HepG2 (cell line): ENCODE results near the gene PRKACA. TPM values are rescaled to one million over a fixed set of nuclear protein-coding genes. Genes with fewer than 3 reads are reported as not detected.

Experiments
- ATAC-seq: fragments of 200-7000 bp; cut with Tn5 transposase; 3 replicates; pipeline ENCODE4 v1.9.1; 2020; ENCODE audit warnings: mild to moderate bottlenecking, moderate library complexity
- BruUV-seq: library from RNA; stranded (reverse); fragments of 400-500 nt; replicated peaks from 2 replicates; lab custom pipeline; 2021; lab: Mats Ljungman, UMichigan
- CTCF ChIA-PET: fragments of 300-600 bp; formaldehyde crosslinking; extraction: SDS; loops from one replicate; lab custom pipeline; 2021; ENCODE audit warnings: low total read pairs, inconsistent platforms, low intra/inter-chr PET ratio; lab: Yijun Ruan, JAX
- POLR2A ChIA-PET: fragments of 350-600 bp; sonication (Branson Sonifier 250); formaldehyde crosslinking; loops from one replicate; lab custom pipeline; 2020; ENCODE audit warnings: antibody characterized with exemption, inconsistent platforms; lab: Yijun Ruan, JAX
- DNase-seq: peaks from one replicate; pipeline ENCODE4 v3.0.0-alpha.2; 2015; ENCODE audit warnings: low spot score
- FAIRE-seq: peaks from 3 replicates; lab custom pipeline; 2011; peaks lifted over from hg19 to GRCh38; lab: Jason Lieb, UNC
- H2AFZ ChIP-seq: one replicate; pipeline ENCODE4 v1.6.1; 2011; ENCODE audit warnings: low read length, inconsistent platforms
- H3K27ac ChIP-seq: fragments of 300-600 bp; 3 replicates; pipeline ENCODE4 v1.8.0; 2011; ENCODE audit warnings: mixed run types, mild to moderate bottlenecking, mixed read lengths, low read length, inconsistent platforms; ENCODE audit not compliant: insufficient read depth; ENCODE audit errors: extremely low read length
- H3K27me3 ChIP-seq, 2 experiments: fragments of 200-600 bp in 1 of 2; 2 replicates in 1 of 2; 3 replicates in 1 of 2; pipeline versions ENCODE4 v1.6.0 to v1.8.0; 2011; ENCODE audit warnings: low read length in 2 of 2, mild to moderate bottlenecking in 2 of 2, moderate library complexity in 2 of 2, inconsistent platforms in 1 of 2; ENCODE audit not compliant: insufficient read depth in 2 of 2, control insufficient read depth in 1 of 2
- H3K36me3 ChIP-seq, 2 experiments: fragments of 200-600 bp in 1 of 2; replicated peaks in 1 of 2; 2 replicates in 1 of 2; 3 replicates in 1 of 2; pipeline versions ENCODE4 v1.5.1 to v1.8.0; 2011; ENCODE audit warnings: low read length in 2 of 2, inconsistent platforms in 1 of 2; ENCODE audit not compliant: insufficient read depth in 2 of 2, control insufficient read depth in 1 of 2
- H3K4me1 ChIP-seq: 2 replicates; pipeline ENCODE4 v1.5.1; 2012; ENCODE audit warnings: low read length, inconsistent platforms; ENCODE audit not compliant: insufficient read depth
- H3K4me2 ChIP-seq: 2 replicates; pipeline ENCODE4 v1.6.0; 2011; ENCODE audit warnings: low read depth, low read length, inconsistent platforms
- H3K4me3 ChIP-seq, 3 experiments: fragments of 200-600 bp in 1 of 3; sonication (generic), shearing (Covaris generic) in 1 of 3; replicated peaks in 1 of 3; 2 replicates each; pipeline ENCODE4 v1.5.1; 2011 to 2016; ENCODE audit warnings: low read length in 3 of 3, inconsistent platforms in 2 of 3, low read depth in 2 of 3, mild to moderate bottlenecking in 2 of 3, control low read depth in 1 of 3, mixed read lengths in 1 of 3; ENCODE audit not compliant: insufficient read depth in 1 of 3
- H3K79me2 ChIP-seq: one replicate; pipeline ENCODE4 v1.6.1; 2011; ENCODE audit warnings: low read length, inconsistent platforms; ENCODE audit not compliant: insufficient read depth
- H3K9ac ChIP-seq: 2 replicates; pipeline ENCODE4 v1.6.0; 2011; ENCODE audit warnings: mild to moderate bottlenecking, low read depth, low read length, inconsistent platforms; ENCODE audit not compliant: insufficient read depth
- H3K9me3 ChIP-seq: 2 replicates; pipeline ENCODE4 v1.5.1; 2012; ENCODE audit warnings: mild to moderate bottlenecking, low read length
- H4K20me1 ChIP-seq: 2 replicates; pipeline ENCODE4 v1.6.0; 2011; ENCODE audit warnings: inconsistent platforms, mild to moderate bottlenecking, low read length, moderate library complexity; ENCODE audit not compliant: insufficient read depth
- ARNT ChIP-seq: fragments of 450-650 bp; IDR thresholded peaks from 2 replicates; pipeline ENCODE4 v1.6.1; 2017
- ARNT2 ChIP-seq: sonication (generic); formaldehyde crosslinking; IDR thresholded peaks from 2 replicates; pipeline ENCODE4 v1.8.0; 2022; ENCODE audit warnings: mild to moderate bottlenecking, low read depth, missing genetic modification reagents, moderate library complexity
- GTF2F1 ChIP-seq: fragments of 150-350 bp; IDR thresholded peaks from 2 replicates; pipeline ENCODE4 v1.6.1; 2014; ENCODE audit warnings: low read length
- MATR3 ChIP-seq: sonication (generic); formaldehyde crosslinking; IDR thresholded peaks from 2 replicates; pipeline ENCODE4 v1.4.0; 2020; ENCODE audit warnings: missing genetic modification reagents
- MLLT10 ChIP-seq: sonication (generic); formaldehyde crosslinking; IDR thresholded peaks from 2 replicates; pipeline ENCODE4 v1.4.0; 2020; ENCODE audit warnings: missing genetic modification reagents
- NKX3-1 ChIP-seq: sonication (generic); formaldehyde crosslinking; IDR thresholded peaks from 2 replicates; pipeline ENCODE4 v1.5.0; 2020; ENCODE audit warnings: missing genetic modification reagents
- RBM22 ChIP-seq: fragments of 200-400 bp; formaldehyde crosslinking; optimal IDR thresholded peaks from 2 replicates; pipeline ENCODE3; 2017; ENCODE audit warnings: mild to moderate bottlenecking, low read length, moderate library complexity
- SMARCC2 ChIP-seq: fragments of 450-650 bp; IDR thresholded peaks from 2 replicates; pipeline ENCODE4 v1.6.1; 2017; ENCODE audit warnings: antibody characterized with exemption, mild to moderate bottlenecking
- STAT5B ChIP-seq: sonication (generic); formaldehyde crosslinking; IDR thresholded peaks from 2 replicates; pipeline ENCODE4 v1.4.0; 2020; ENCODE audit warnings: missing genetic modification reagents
- YEATS2 ChIP-seq: sonication (generic); formaldehyde crosslinking; IDR thresholded peaks from 2 replicates; pipeline ENCODE4 v1.4.0; 2020; ENCODE audit warnings: missing genetic modification reagents, borderline replicate concordance
- ZMYM3 ChIP-seq: sonication (generic); formaldehyde crosslinking; IDR thresholded peaks from 2 replicates; pipeline ENCODE4 v1.5.1; 2020; ENCODE audit warnings: mild to moderate bottlenecking, missing genetic modification reagents
- ZNF274 ChIP-seq: sonication (generic); formaldehyde crosslinking; IDR thresholded peaks from 2 replicates; pipeline ENCODE4 v1.5.1; 2020; ENCODE audit warnings: mild to moderate bottlenecking, missing genetic modification reagents
- ZNF576 ChIP-seq: sonication (generic); formaldehyde crosslinking; IDR thresholded peaks from 2 replicates; pipeline ENCODE4 v1.4.0; 2020; ENCODE audit warnings: mild to moderate bottlenecking, missing genetic modification reagents
- ZNF619 ChIP-seq: sonication (generic); formaldehyde crosslinking; IDR thresholded peaks from 2 replicates; pipeline ENCODE4 v1.4.0; 2020; ENCODE audit warnings: mild to moderate bottlenecking, missing genetic modification reagents
- WGBS: methylation state at CpG from one replicate; pipeline ENCODE4 v1.1.6; 2017; ENCODE audit warnings: low lambda C conversion rate; 5-methylcytosine and 5-hydroxymethylcytosine counted together
- in situ Hi-C: cut with HindIII; loops from 2 replicates; pipeline ENCODE4 v1.10.0; 2017; ENCODE audit warnings: low pct_unique_long_range_greater_than_20kb; ENCODE audit not compliant: extremely low pct_ligation_motif_present
- intact Hi-C: fragments of 100-400 bp; cut with micrococcal nuclease; formaldehyde crosslinking; loops from one replicate; pipeline ENCODE4 v1.10.0; 2022; ENCODE audit not compliant: unreplicated experiment
- polyA plus RNA-seq, 8 experiments: library from polyadenylated mRNA; depleted of rRNA in 3 of 8; stranded (reverse) in 7 of 8; unstranded in 1 of 8; fragments of >200 nt; fragmentation: Illumina TruSeq in 4 of 8; extraction: Trizol in 4 of 8; gene quantifications; 2 replicates each; pipeline versions ENCODE4 v1.2.1 to v1.2.3, GENCODE V29; 2011 to 2016; ENCODE audit warnings: low read depth in 4 of 8, missing spikeins in 1 of 8, mixed read lengths in 1 of 8; ENCODE audit not compliant: insufficient read depth in 1 of 8
- total RNA-seq, 5 experiments: library from RNA; depleted of rRNA; stranded (reverse); fragments of >200 nt; fragmentation: Illumina TruSeq; extraction: Trizol; gene quantifications; 2 replicates each; pipeline ENCODE4 v1.2.3, GENCODE V29; 2016; ENCODE audit warnings: low read depth in 1 of 5
- TF ChIP-seq, protein P1 (sequence below): sonication (generic); formaldehyde crosslinking; IDR thresholded peaks from 2 replicates; pipeline ENCODE4 v1.8.0; 2022; ENCODE audit warnings: mild to moderate bottlenecking, missing genetic modification reagents, moderate library complexity
- TF ChIP-seq, protein P2 (sequence below): sonication (generic); formaldehyde crosslinking; IDR thresholded peaks from 2 replicates; pipeline ENCODE4 v1.8.0; 2022; ENCODE audit warnings: mild to moderate bottlenecking, missing genetic modification reagents; ENCODE audit not compliant: insufficient replicate concordance

Gene PRKACA
- total and polyA plus RNA-seq, 2 of the 13 experiments (the other 11 are each of a cell fraction or from before 2014, with no cell fraction given), result 11.0 to 18.2 TPM

DNA sequence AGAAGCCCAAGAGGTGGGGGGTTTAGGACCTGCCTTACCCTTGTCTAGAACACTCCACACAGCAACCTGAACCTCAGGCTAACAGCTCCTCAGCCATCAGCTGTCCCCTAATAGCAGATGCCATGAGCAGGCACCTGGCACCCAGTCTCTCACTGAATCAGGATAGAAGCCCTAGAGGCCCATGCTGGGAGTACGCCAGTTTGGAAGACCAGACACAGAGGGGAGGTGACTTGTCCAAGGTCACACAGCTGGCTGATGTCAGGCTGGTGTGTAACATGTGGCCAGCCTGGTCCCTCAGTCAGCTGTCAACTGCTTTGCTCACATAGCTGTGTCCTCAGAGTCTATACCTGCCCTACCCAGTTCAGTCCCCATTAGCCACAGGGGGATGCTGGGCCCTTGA, 14.3 kb downstream of the PRKACA start:
- ChIA-PET CTCF (no interaction called here), POLR2A (interaction anchor here (0.6 kb wide), 1 partner anchor 1018 kb away, joined by 3 read pairs; no protein-coding TSS in a partner anchor)
- no TSS peak for BruUV-seq
- Histone ChIP-seq H3K9me3 (no peaks in the 10 kb centered on the region), H3K4me3 (no peak overlapping the region)
- TF ChIP-seq STAT5B (CRISPR knock-in tag) (no peak), MATR3 (CRISPR knock-in tag) (no peak), ZNF576 (no peak), ARNT (no peak), SMARCC2 (no peak), RBM22 (no peak), ARNT2 (CRISPR knock-in tag) (no peak), ZMYM3 (CRISPR knock-in tag) (no peak), YEATS2 (CRISPR knock-in tag) (no peak), ZNF619 (CRISPR knock-in tag) (no peak), ZNF274 (CRISPR knock-in tag) (no peak), NKX3-1 (CRISPR knock-in tag) (no peak), MLLT10 (CRISPR knock-in tag) (no peak), GTF2F1 (no peak)
- TF ChIP-seq, protein P1, sequence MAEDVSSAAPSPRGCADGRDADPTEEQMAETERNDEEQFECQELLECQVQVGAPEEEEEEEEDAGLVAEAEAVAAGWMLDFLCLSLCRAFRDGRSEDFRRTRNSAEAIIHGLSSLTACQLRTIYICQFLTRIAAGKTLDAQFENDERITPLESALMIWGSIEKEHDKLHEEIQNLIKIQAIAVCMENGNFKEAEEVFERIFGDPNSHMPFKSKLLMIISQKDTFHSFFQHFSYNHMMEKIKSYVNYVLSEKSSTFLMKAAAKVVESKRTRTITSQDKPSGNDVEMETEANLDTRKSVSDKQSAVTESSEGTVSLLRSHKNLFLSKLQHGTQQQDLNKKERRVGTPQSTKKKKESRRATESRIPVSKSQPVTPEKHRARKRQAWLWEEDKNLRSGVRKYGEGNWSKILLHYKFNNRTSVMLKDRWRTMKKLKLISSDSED (CRISPR knock-in tag), result no peak
- TF ChIP-seq, protein P2, sequence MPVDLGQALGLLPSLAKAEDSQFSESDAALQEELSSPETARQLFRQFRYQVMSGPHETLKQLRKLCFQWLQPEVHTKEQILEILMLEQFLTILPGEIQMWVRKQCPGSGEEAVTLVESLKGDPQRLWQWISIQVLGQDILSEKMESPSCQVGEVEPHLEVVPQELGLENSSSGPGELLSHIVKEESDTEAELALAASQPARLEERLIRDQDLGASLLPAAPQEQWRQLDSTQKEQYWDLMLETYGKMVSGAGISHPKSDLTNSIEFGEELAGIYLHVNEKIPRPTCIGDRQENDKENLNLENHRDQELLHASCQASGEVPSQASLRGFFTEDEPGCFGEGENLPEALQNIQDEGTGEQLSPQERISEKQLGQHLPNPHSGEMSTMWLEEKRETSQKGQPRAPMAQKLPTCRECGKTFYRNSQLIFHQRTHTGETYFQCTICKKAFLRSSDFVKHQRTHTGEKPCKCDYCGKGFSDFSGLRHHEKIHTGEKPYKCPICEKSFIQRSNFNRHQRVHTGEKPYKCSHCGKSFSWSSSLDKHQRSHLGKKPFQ (CRISPR knock-in tag), result no peak
- TF ChIP-seq, all 625 proteins: peak for 0
- Histone ChIP-seq H3K27ac (no peak overlapping the region), H3K4me1 (no peaks in the 10 kb centered on the region), H3K79me2 (no peaks in the 10 kb centered on the region), H3K4me2 (no peak overlapping the region), H3K36me3 (peaks cover 7 to 21% of the 10 kb centered on the region in 2 experiments), H3K27me3 (no peaks in the 10 kb centered on the region), H2AFZ (no peak overlapping the region), H4K20me1 (no peaks in the 10 kb centered on the region), H3K9ac (no peak overlapping the region)
- no peak for FAIRE-seq
- 100% methylated on average over 1 of the region's 1 CpG for WGBS
- DNase-seq, result no peak
- intact Hi-C loops (no loop called here), in situ Hi-C loops (no loop called here)
- ATAC-seq, result peak; percentile 66
